Pulmonary artery endothelial cell (primary cell): ENCODE data around the gene RCAN3. TPM values are rescaled to one million over a fixed set of nuclear protein-coding genes. Genes with fewer than 3 reads are reported as not detected.
"Not testable (repeated sequence)": the region's sequence is repeated elsewhere in the genome, so short reads cannot be mapped to it uniquely, and the experiment has no call there.

Experiments
- DNase-seq: peaks from one replicate; pipeline ENCODE4 v3.0.0-alpha.2; 2011; ENCODE audit warnings: low read depth, low spot score
- total RNA-seq: library from RNA; depleted of rRNA; stranded (reverse); fragments of >200 nt; gene quantifications from 2 replicates; pipeline ENCODE4 v1.2.3, GENCODE V29; 2014

The RCAN3 gene
- 1.8 and 3.1 TPM in 2 replicates for total RNA-seq

GRCh38 chr1:24502709-24503058, at the start of gene RCAN3:
TSS of gene RCAN3 (plus strand) at chr1:24502836. CDS start at chr1:24514373, 11,537 bp downstream.
- DNase-seq, result no peak

- no peak for DNase-seq
Observed at GRCh38 chr1:24452922-24453485, 49.6 kb upstream of the RCAN3 start.

GRCh38 chr1:24454673-24455072, 48.0 kb upstream of the RCAN3 start:
- no peak for DNase-seq

GRCh38 chr1:24455272-24455671, 47.4 kb upstream of the RCAN3 start:
- no peak for DNase-seq

GRCh38 chr1:24457866-24458265, 44.8 kb upstream of the RCAN3 start:
- no peak for DNase-seq

GRCh38 chr1:24459551-24460266, 42.9 kb upstream of the RCAN3 start:
- no peak for DNase-seq

- DNase-seq, result not testable (repeated sequence)
Observed at GRCh38 chr1:24462128-24462527, 40.5 kb upstream of the RCAN3 start.

GRCh38 chr1:24463776-24464735, 38.6 kb upstream of the RCAN3 start:
- no peak for DNase-seq

GRCh38 chr1:24465099-24465498, 37.5 kb upstream of the RCAN3 start:
- DNase-seq, result no peak

GRCh38 chr1:24465638-24466037, 37.0 kb upstream of the RCAN3 start:
- no peak for DNase-seq

- DNase-seq, result no peak
Observed at GRCh38 chr1:24468685-24469316, 33.8 kb upstream of the RCAN3 start.

- DNase-seq, result no peak
Observed at GRCh38 chr1:24470592-24470991, 32.0 kb upstream of the RCAN3 start.

GRCh38 chr1:24472527-24473251, 29.9 kb upstream of the RCAN3 start:
- DNase-seq, result no peak

- no peak for DNase-seq
Observed at GRCh38 chr1:24474193-24474592, 28.4 kb upstream of the RCAN3 start.

GRCh38 chr1:24475700-24476099, 26.9 kb upstream of the RCAN3 start:
- DNase-seq, result no peak

GRCh38 chr1:24476571-24476970, 26.1 kb upstream of the RCAN3 start:
- DNase-seq, result no peak

GRCh38 chr1:24477309-24477708, 25.3 kb upstream of the RCAN3 start:
- DNase-seq, result no peak

- no peak for DNase-seq
Observed at GRCh38 chr1:24481101-24481500, 21.5 kb upstream of the RCAN3 start.

GRCh38 chr1:24481843-24482610, 20.6 kb upstream of the RCAN3 start:
- DNase-seq, result no peak

GRCh38 chr1:24483441-24483840, 19.2 kb upstream of the RCAN3 start:
- no peak for DNase-seq
